ENCODE results near the gene SHC2. TPM values are rescaled to one million over a fixed set of nuclear protein-coding genes. Genes with fewer than 3 reads are reported as not detected.

Gene SHC2
- total and polyA plus RNA-seq, 2 of the 8 experiments (the other 6 are each of a cell fraction or from before 2014, with no cell fraction given): 4.4 to 7.3 TPM

DNA sequence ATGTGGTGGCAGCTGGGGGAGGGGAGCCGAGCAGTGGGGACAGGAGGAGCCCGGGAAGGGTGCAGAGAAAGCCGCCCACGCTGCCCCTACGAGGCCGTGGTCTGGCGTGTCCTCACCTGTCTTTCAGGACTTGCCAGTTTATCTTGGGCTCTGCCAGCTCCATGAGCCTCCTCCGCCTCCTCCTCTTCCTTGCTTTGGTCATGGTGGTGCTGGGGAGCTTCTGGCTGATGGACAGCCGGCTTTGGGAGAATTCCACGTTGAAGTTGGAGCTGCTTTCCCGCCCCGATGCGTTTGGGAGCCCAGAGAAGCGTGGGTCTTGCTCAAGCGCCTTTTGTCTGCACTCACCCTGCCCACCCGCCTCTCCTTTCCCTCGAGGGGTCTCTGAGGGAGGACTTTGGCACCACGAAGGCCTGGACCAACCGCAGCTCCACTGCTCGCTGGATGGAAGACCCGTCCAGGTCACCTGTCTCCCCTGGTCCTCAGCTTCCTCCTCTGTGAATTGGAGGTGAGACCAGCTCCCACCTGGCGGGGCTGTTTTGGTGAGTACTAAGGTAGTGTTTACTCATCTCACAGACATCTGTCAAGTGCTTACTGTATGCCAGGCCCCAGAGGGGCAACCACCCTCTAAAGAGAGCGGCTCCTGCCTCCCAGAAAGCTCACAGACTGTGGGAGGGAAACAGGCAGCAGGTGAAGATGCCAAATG is 86.5 kb downstream of the SHC2 start:
- Histone ChIP-seq H3K18ac (ENCODE audit: extremely low read depth, low read length) (no peak overlapping the region), H2BK20ac (ENCODE audit: low read length) (no peak overlapping the region), H3K79me1 (ENCODE audit: low read depth, low read length) (no peaks in the 10 kb centered on the region), H3K27me3 (replicated peaks in 1 of 4; ENCODE audit: control insufficient read depth in 3 of 4, extremely low read depth in 1 of 4, insufficient read depth in 3 of 4, low read length in 3 of 4) (no peaks in the 10 kb centered on the region; a peak in 1 of 7 replicates), H3K23me2 (ENCODE audit: low read depth, low read length) (no peaks in the 10 kb centered on the region), H3K9ac (replicated peaks in 1 of 4; ENCODE audit: extremely low read depth in 1 of 4, low read depth in 3 of 4, low read length in 3 of 4) (no peak overlapping the region), H2BK12ac (ENCODE audit: low read depth, low read length) (0 out of 2 replicates have a peak overlapping the region, but pooled peaks have one; percentile 3), H3K79me2 (ENCODE audit: control insufficient read depth in 1 of 2, insufficient read depth in 2 of 2, low read length in 2 of 2) (no peaks in the 10 kb centered on the region), H3K4me1 (replicated peaks in 1 of 4; ENCODE audit: control insufficient read depth in 3 of 4, insufficient read depth in 4 of 4, low read length in 3 of 4) (no peaks in the 10 kb centered on the region), H3K36me3 (ENCODE audit: control insufficient read depth in 2 of 4, insufficient read depth in 4 of 4, low read length in 3 of 4) (no peaks in the 10 kb centered on the region), H4K5ac (ENCODE audit: insufficient read length, low read depth, low read length) (no peak overlapping the region), H3K56ac (replicated peaks; ENCODE audit: insufficient read length, low read depth, low read length) (no peak overlapping the region), H3K9me3 (ENCODE audit: insufficient read depth in 2 of 2, low read depth in 1 of 2, low read length in 1 of 2) (no peaks in the 10 kb centered on the region; a peak in 1 of 4 replicates), H4K20me1 (replicated peaks in 1 of 2; ENCODE audit: control insufficient read depth in 1 of 2, insufficient read depth in 2 of 2, low read length in 2 of 2) (no peaks in the 10 kb centered on the region), H3K23ac (ENCODE audit: insufficient read length) (no peak overlapping the region), H2BK120ac (replicated peaks; ENCODE audit: low read depth, low read length) (no peak overlapping the region), H2BK15ac (ENCODE audit: low read length) (no peak overlapping the region), H3K4me3 (ENCODE audit: extremely low read depth in 1 of 4, insufficient read depth in 2 of 4, low read depth in 3 of 4, low read length in 4 of 4) (no peak overlapping the region), H3K14ac (ENCODE audit: insufficient read length) (no peak overlapping the region), H2AFZ (ENCODE audit: low read length) (no peak overlapping the region), H3K4ac (replicated peaks; ENCODE audit: insufficient read length, low read depth, low read length) (no peak overlapping the region), H3K4me2 (ENCODE audit: insufficient read depth in 1 of 2, low read depth in 2 of 2, low read length in 2 of 2) (no peak overlapping the region), H2BK5ac (ENCODE audit: low read depth, low read length) (no peak overlapping the region), H2AK5ac (ENCODE audit: low read depth, low read length) (no peak overlapping the region; the same call in 1 of the 2 replicates), H4K8ac (ENCODE audit: extremely low read depth, insufficient read depth, low read length) (peak overlapping the region; percentile 62; the same call in 1 of the 2 replicates), H3K27ac (ENCODE audit: low read depth, low read length) (no peak overlapping the region), H4K91ac (replicated peaks; ENCODE audit: insufficient read length, low read length) (no peak overlapping the region)
- DNase-seq (ENCODE audit: low read depth in 1 of 2, low spot score in 2 of 2) (no peak), FAIRE-seq (no peak)
- ChIA-PET CTCF (ENCODE audit: partially characterized antibody) (interaction anchor here (1.2 to 2.9 kb wide), 4 partner anchors 9 to 136 kb away, joined by 3 to 16 read pairs (median 4); no protein-coding TSS in a partner anchor), POLR2A (ENCODE audit: partially characterized antibody) (interaction anchor here (1.3 to 1.9 kb wide), 2 partner anchors 12 to 29 kb away, joined by 3 to 4 read pairs; partner anchors contain the start of gene MIER2)
- WGBS, 2 experiments (ENCODE audit: extremely low coverage in 1 of 2, insufficient coverage in 1 of 2, insufficient read length in 1 of 2, insufficient replicate concordance in 2 of 2, low coverage in 1 of 2, low lambda C conversion rate in 2 of 2, missing lambda C conversion rate in 1 of 2): 89% methylated on average over 23 of the region's 23 CpGs; no CpG with 5 or more reads in 1 of the 2 experiments
- TF ChIP-seq GABPA (IDR thresholded peaks at IDR 0.05; ENCODE audit: borderline replicate concordance, insufficient read depth, low read length): no peak
- TF ChIP-seq POLR2A (IDR thresholded peaks at IDR 0.05; ENCODE audit: control extremely low read depth in 1 of 2, low read depth in 2 of 2, low read length in 2 of 2): no peak
- no peak for TF ChIP-seq TBP (IDR thresholded peaks at IDR 0.05; ENCODE audit: low read depth, low read length)
- TF ChIP-seq JUN (IDR thresholded peaks at IDR 0.05; ENCODE audit: low read depth, low read length): no peak
- no peak for TF ChIP-seq ATF2 (IDR thresholded peaks at IDR 0.05; ENCODE audit: low read length)
- TF ChIP-seq KDM1A (IDR thresholded peaks at IDR 0.05; ENCODE audit: borderline replicate concordance, low read length): no peak
- TF ChIP-seq YY1 (IDR thresholded peaks at IDR 0.05; ENCODE audit: low read depth, low read length): no peak
- no peak for TF ChIP-seq TAF7 (optimal IDR thresholded peaks at IDR 0.05; ENCODE audit: borderline replicate concordance, low read depth, low read length)
- TF ChIP-seq SUZ12 (IDR thresholded peaks at IDR 0.05; ENCODE audit: low read length): no peak
- no peak for TF ChIP-seq PHF8 (conservative IDR thresholded peaks at IDR 0.05; ENCODE audit: low read depth, low read length)
- no peak for TF ChIP-seq KDM4A (IDR thresholded peaks at IDR 0.05; ENCODE audit: low read depth, low read length, severe bottlenecking)

Data from H1 (cell line).